Mononuclear cell (primary cell): Measurements from ENCODE around the gene DVL3. TPM values are rescaled to one million over a fixed set of nuclear protein-coding genes. Genes with fewer than 3 reads are reported as not detected.

Experiments
- H3K27me3 ChIP-seq: 2 replicates; pipeline ENCODE4 v1.6.0; 2011; ENCODE audit warnings: low read length, control low read depth; ENCODE audit not compliant: insufficient read depth
- H3K4me1 ChIP-seq: 2 replicates; pipeline ENCODE4 v1.5.1; 2011; ENCODE audit warnings: mild to moderate bottlenecking, low read length, control low read depth; ENCODE audit not compliant: insufficient read depth
- H3K4me3 ChIP-seq: 2 replicates; pipeline ENCODE4 v1.5.1; 2011; ENCODE audit warnings: mild to moderate bottlenecking, low read length, moderate library complexity
- H3K9me3 ChIP-seq: 2 replicates; pipeline ENCODE4 v1.5.1; 2011; ENCODE audit warnings: low read depth, mild to moderate bottlenecking, control low read depth, low read length
- total RNA-seq: library from RNA; depleted of rRNA; stranded (reverse); fragments of >200 nt; gene quantifications from one replicate; pipeline ENCODE4 v1.2.3, GENCODE V29; 2012

The DVL3 gene
- total RNA-seq, 1 donor, result 18.3 TPM

- no peak overlapping the region for H3K4me3 ChIP-seq
- H3K27me3 ChIP-seq, result no peaks in the 10 kb centered on the region
- no peaks in the 10 kb centered on the region for H3K9me3 ChIP-seq
- no peaks in the 10 kb centered on the region for H3K4me1 ChIP-seq
These were observed 48.3 kb downstream of the DVL3 start for GRCh38 chr3:184203526-184203925.

GRCh38 chr3:184209146-184209923, 54.2 kb downstream of the DVL3 start:
- Histone ChIP-seq H3K4me3 (no peak overlapping the region), H3K4me1 (no peaks in the 10 kb centered on the region), H3K9me3 (no peaks in the 10 kb centered on the region), H3K27me3 (no peaks in the 10 kb centered on the region)

- Histone ChIP-seq H3K9me3 (no peaks in the 10 kb centered on the region), H3K4me1 (no peaks in the 10 kb centered on the region), H3K4me3 (no peak overlapping the region), H3K27me3 (no peaks in the 10 kb centered on the region)
These were observed 56.1 kb downstream of the DVL3 start for GRCh38 chr3:184211297-184211696.

GRCh38 chr3:184211718-184212117, 56.5 kb downstream of the DVL3 start:
- H3K27me3 ChIP-seq, result no peaks in the 10 kb centered on the region
- H3K4me1 ChIP-seq, result no peaks in the 10 kb centered on the region
- no peaks in the 10 kb centered on the region for H3K9me3 ChIP-seq
- no peak overlapping the region for H3K4me3 ChIP-seq

GRCh38 chr3:184218814-184219213, 63.6 kb downstream of the DVL3 start:
- H3K27me3 ChIP-seq, result peaks cover 2% of the 10 kb centered on the region
- no peaks in the 10 kb centered on the region for H3K9me3 ChIP-seq
- H3K4me1 ChIP-seq, result no peaks in the 10 kb centered on the region
- H3K4me3 ChIP-seq, result no peak overlapping the region

GRCh38 chr3:184222521-184222920, 67.3 kb downstream of the DVL3 start:
- H3K4me3 ChIP-seq, result no peak overlapping the region
- H3K4me1 ChIP-seq, result no peaks in the 10 kb centered on the region
- H3K27me3 ChIP-seq, result peaks cover 10% of the 10 kb centered on the region
- H3K9me3 ChIP-seq, result no peaks in the 10 kb centered on the region

Other genes starting within 250 kb of the DVL3 start
- gene ABCC5, start 137.5 kb upstream of the DVL3 start, total RNA-seq, result 6.5 TPM
- gene HTR3D, start 123.6 kb upstream of the DVL3 start, total RNA-seq, result not detected
- gene HTR3C, start 102.3 kb upstream of the DVL3 start, total RNA-seq, result not detected
- gene HTR3E, start 58.3 kb upstream of the DVL3 start, total RNA-seq, result not detected
- gene EIF2B5, start 20.0 kb upstream of the DVL3 start, total RNA-seq, result 41.0 TPM
- gene AP2M1, start 19.5 kb downstream of the DVL3 start, total RNA-seq, result 167 TPM
- gene ABCF3, start 30.8 kb downstream of the DVL3 start, total RNA-seq, result 39.7 TPM
- gene VWA5B2, start 74.2 kb downstream of the DVL3 start, total RNA-seq, result under 0.01 TPM
- 14.0 TPM for gene ALG3, start 93.6 kb downstream of the DVL3 start, total RNA-seq
- gene EEF1AKMT4, start 94.3 kb downstream of the DVL3 start, total RNA-seq, result 0.52 TPM
- not detected for gene CAMK2N2, start 106.2 kb downstream of the DVL3 start, total RNA-seq
- gene ECE2, start 120.6 kb downstream of the DVL3 start, total RNA-seq, result not detected
- 119 TPM for gene PSMD2, start 143.9 kb downstream of the DVL3 start, total RNA-seq
- 114 TPM for gene EIF4G1, start 159.2 kb downstream of the DVL3 start, total RNA-seq
- gene FAM131A, start 182.2 kb downstream of the DVL3 start, total RNA-seq, result 5.7 TPM
- 0.63 TPM for gene CLCN2, start 206.2 kb downstream of the DVL3 start, total RNA-seq
- gene POLR2H, start 206.3 kb downstream of the DVL3 start, total RNA-seq, result 19.0 TPM
- not detected for gene THPO, start 222.8 kb downstream of the DVL3 start, total RNA-seq
- gene CHRD, start 224.7 kb downstream of the DVL3 start, total RNA-seq, result 0.31 TPM